ENCODE data around the gene ADAMTS17. TPM values are rescaled to one million over a fixed set of nuclear protein-coding genes. Genes with fewer than 3 reads are reported as not detected.

The ADAMTS17 gene
- total RNA-seq, 2 experiments from 2014 or later = 4.1 to 5.0 TPM

- Mint-ChIP-seq H3K4me1 (no peaks in the 10 kb centered on the region), H3K9me3 (no peaks in the 10 kb centered on the region), H3K36me3 (ENCODE audit: low read depth) (no peaks in the 10 kb centered on the region), H3K4me3 (no peak overlapping the region), H3K27me3 (no peaks in the 10 kb centered on the region), H3K27ac (no peak overlapping the region)
- DNase-seq = no peak
- ChIA-PET POLR2A (no interaction called here), CTCF (no interaction called here)
These were observed 85.4 kb downstream of the ADAMTS17 start for GRCh38 chr15:100256101-100256969.

GRCh38 chr15:100255644-100256043 is 86.1 kb downstream of the ADAMTS17 start:
- ChIA-PET CTCF (no interaction called here), POLR2A (no interaction called here)
- no peak overlapping the region for H3K4me3 Mint-ChIP-seq
- H3K27ac Mint-ChIP-seq = no peak overlapping the region
- H3K27me3 Mint-ChIP-seq = no peaks in the 10 kb centered on the region
- no peaks in the 10 kb centered on the region for H3K4me1 Mint-ChIP-seq
- no peaks in the 10 kb centered on the region for H3K36me3 Mint-ChIP-seq (ENCODE audit: low read depth)
- H3K9me3 Mint-ChIP-seq = no peaks in the 10 kb centered on the region
- DNase-seq = no peak

GRCh38 chr15:100254691-100255090 is 87.1 kb downstream of the ADAMTS17 start:
- Mint-ChIP-seq H3K4me3 (no peak overlapping the region), H3K36me3 (ENCODE audit: low read depth) (no peaks in the 10 kb centered on the region), H3K9me3 (no peaks in the 10 kb centered on the region), H3K27me3 (no peaks in the 10 kb centered on the region), H3K27ac (no peak overlapping the region), H3K4me1 (no peaks in the 10 kb centered on the region)
- ChIA-PET POLR2A (no interaction called here), CTCF (no interaction called here)
- DNase-seq = no peak

GRCh38 chr15:100254285-100254684 is 87.5 kb downstream of the ADAMTS17 start:
- Mint-ChIP-seq H3K27ac (no peak overlapping the region), H3K9me3 (no peaks in the 10 kb centered on the region), H3K4me3 (no peak overlapping the region), H3K4me1 (no peaks in the 10 kb centered on the region), H3K36me3 (ENCODE audit: low read depth) (no peaks in the 10 kb centered on the region), H3K27me3 (no peaks in the 10 kb centered on the region)
- DNase-seq = no peak
- POLR2A ChIA-PET = no interaction called here
- CTCF ChIA-PET = no interaction called here

GRCh38 chr15:100253640-100254039 is 88.1 kb downstream of the ADAMTS17 start:
- Mint-ChIP-seq H3K27ac (no peak overlapping the region), H3K9me3 (no peaks in the 10 kb centered on the region), H3K4me3 (no peak overlapping the region), H3K36me3 (ENCODE audit: low read depth) (no peaks in the 10 kb centered on the region), H3K27me3 (no peaks in the 10 kb centered on the region), H3K4me1 (no peaks in the 10 kb centered on the region)
- ChIA-PET CTCF (interaction anchor here (1.5 kb wide), 1 partner anchor 15 kb away, joined by 3 read pairs; no protein-coding TSS in a partner anchor), POLR2A (no interaction called here)
- no peak for DNase-seq

- ChIA-PET CTCF (interaction anchor here (1.5 kb wide), 1 partner anchor 16 kb away, joined by 3 read pairs; no protein-coding TSS in a partner anchor), POLR2A (no interaction called here)
- no peak overlapping the region for H3K4me3 Mint-ChIP-seq
- H3K27me3 Mint-ChIP-seq = no peaks in the 10 kb centered on the region
- no peaks in the 10 kb centered on the region for H3K9me3 Mint-ChIP-seq
- no peaks in the 10 kb centered on the region for H3K36me3 Mint-ChIP-seq (ENCODE audit: low read depth)
- no peak for DNase-seq
- H3K27ac Mint-ChIP-seq = no peak overlapping the region
- no peaks in the 10 kb centered on the region for H3K4me1 Mint-ChIP-seq
These were observed 88.9 kb downstream of the ADAMTS17 start for GRCh38 chr15:100252779-100253417.

GRCh38 chr15:100252359-100252758 is 89.4 kb downstream of the ADAMTS17 start:
- DNase-seq = no peak
- ChIA-PET CTCF (interaction anchor here (1.5 kb wide), 1 partner anchor 16 kb away, joined by 3 read pairs; no protein-coding TSS in a partner anchor), POLR2A (no interaction called here)
- H3K27ac Mint-ChIP-seq = no peak overlapping the region
- H3K4me3 Mint-ChIP-seq = no peak overlapping the region
- H3K36me3 Mint-ChIP-seq (ENCODE audit: low read depth) = no peaks in the 10 kb centered on the region
- no peaks in the 10 kb centered on the region for H3K4me1 Mint-ChIP-seq
- H3K9me3 Mint-ChIP-seq = no peaks in the 10 kb centered on the region
- H3K27me3 Mint-ChIP-seq = no peaks in the 10 kb centered on the region

- Mint-ChIP-seq H3K27ac (no peak overlapping the region), H3K4me3 (no peak overlapping the region), H3K9me3 (no peaks in the 10 kb centered on the region), H3K36me3 (ENCODE audit: low read depth) (no peaks in the 10 kb centered on the region), H3K4me1 (no peaks in the 10 kb centered on the region), H3K27me3 (no peaks in the 10 kb centered on the region)
- CTCF ChIA-PET = no interaction called here
- POLR2A ChIA-PET = no interaction called here
- no peak for DNase-seq
These were observed 91.5 kb downstream of the ADAMTS17 start for GRCh38 chr15:100250176-100250800.

- Mint-ChIP-seq H3K36me3 (ENCODE audit: low read depth) (no peaks in the 10 kb centered on the region), H3K4me1 (no peaks in the 10 kb centered on the region), H3K27me3 (no peaks in the 10 kb centered on the region), H3K9me3 (no peaks in the 10 kb centered on the region), H3K27ac (no peak overlapping the region), H3K4me3 (no peak overlapping the region)
- POLR2A ChIA-PET = no interaction called here
- DNase-seq = no peak
- CTCF ChIA-PET = no interaction called here
These were observed 92.5 kb downstream of the ADAMTS17 start for GRCh38 chr15:100249096-100249815.

GRCh38 chr15:100248236-100248635 is 93.5 kb downstream of the ADAMTS17 start:
- Mint-ChIP-seq H3K9me3 (peaks cover 2% of the 10 kb centered on the region), H3K4me3 (no peak overlapping the region), H3K4me1 (no peaks in the 10 kb centered on the region), H3K27ac (no peak overlapping the region), H3K36me3 (ENCODE audit: low read depth) (no peaks in the 10 kb centered on the region), H3K27me3 (no peaks in the 10 kb centered on the region)
- POLR2A ChIA-PET = no interaction called here
- CTCF ChIA-PET = no interaction called here
- no peak for DNase-seq

- H3K36me3 Mint-ChIP-seq (ENCODE audit: low read depth) = no peaks in the 10 kb centered on the region
- H3K4me3 Mint-ChIP-seq = no peak overlapping the region
- H3K4me1 Mint-ChIP-seq = no peaks in the 10 kb centered on the region
- ChIA-PET CTCF (no interaction called here), POLR2A (no interaction called here)
- no peak for DNase-seq
- peaks cover 2% of the 10 kb centered on the region for H3K9me3 Mint-ChIP-seq
- no peak overlapping the region for H3K27ac Mint-ChIP-seq
- no peaks in the 10 kb centered on the region for H3K27me3 Mint-ChIP-seq
These were observed 94.2 kb downstream of the ADAMTS17 start for GRCh38 chr15:100247228-100248225.

GRCh38 chr15:100245855-100246254 is 95.9 kb downstream of the ADAMTS17 start:
- no peaks in the 10 kb centered on the region for H3K4me1 Mint-ChIP-seq
- H3K27me3 Mint-ChIP-seq = no peaks in the 10 kb centered on the region
- POLR2A ChIA-PET = no interaction called here
- CTCF ChIA-PET = no interaction called here
- no peak overlapping the region for H3K27ac Mint-ChIP-seq
- no peaks in the 10 kb centered on the region for H3K36me3 Mint-ChIP-seq (ENCODE audit: low read depth)
- H3K9me3 Mint-ChIP-seq = peaks cover 2% of the 10 kb centered on the region
- no peak for DNase-seq
- H3K4me3 Mint-ChIP-seq = no peak overlapping the region
